GM12865 (cell line): ENCODE data around the gene GAB3.

Experiments used
- DNase-seq: peaks from one replicate; pipeline ENCODE4 v3.0.0; 2010; ENCODE audit warnings: low read depth
- H3K4me3 ChIP-seq: 2 replicates; pipeline ENCODE4 v1.5.1; 2011; ENCODE audit warnings: mild to moderate bottlenecking, low read depth, low read length, control low read depth
- CTCF ChIP-seq: IDR thresholded peaks from 2 replicates; pipeline ENCODE4 v1.5.1; 2011; ENCODE audit warnings: low read length, control low read depth, low read depth, inconsistent platforms; ENCODE audit not compliant: insufficient read depth; ENCODE audit errors: missing control alignments

The GAB3 gene

GRCh38 chrX:154750301-154751202 is at the start of gene GAB3:
TSS of gene GAB3 (minus strand) at chrX:154751077. CDS start at chrX:154751025, 52 bp downstream.
- peak within 1 kb of the TSS; percentile 68 for H3K4me3 ChIP-seq
- peak; percentile 63 for DNase-seq

GRCh38 chrX:154799556-154800348 is 48.9 kb upstream of the GAB3 start:
- no peak for DNase-seq

More at GRCh38 chrX:154750301-154751202, at the start of gene GAB3:
- no peak for TF ChIP-seq CTCF

GRCh38 chrX:154797006-154797405 is 46.1 kb upstream of the GAB3 start:
- no peak for TF ChIP-seq CTCF
- no peak for DNase-seq
- H3K4me3 ChIP-seq: no peak overlapping the region

More at GRCh38 chrX:154799556-154800348, 48.9 kb upstream of the GAB3 start:
- H3K4me3 ChIP-seq: no peak overlapping the region
- no peak for TF ChIP-seq CTCF

- DNase-seq: no peak
- H3K4me3 ChIP-seq: no peak overlapping the region
- no peak for TF ChIP-seq CTCF
These were observed 44.1 kb upstream of the GAB3 start for GRCh38 chrX:154795016-154795415.

- no peak for DNase-seq
These were observed 42.4 kb upstream of the GAB3 start for GRCh38 chrX:154793084-154793795.

More at GRCh38 chrX:154793084-154793795, 42.4 kb upstream of the GAB3 start:
- no peak overlapping the region for H3K4me3 ChIP-seq
- no peak for TF ChIP-seq CTCF
